Erythroblast (primary cell): ENCODE results near the gene FAM181A.

Experiments used
- DNase-seq, 2 experiments: peaks; one replicate each; lab custom pipeline; 2025; lab: John Stamatoyannopoulos, UW
- GATA1 ChIP-seq: IDR thresholded peaks from 2 replicates; pipeline ENCODE4 v1.6.1; 2011; ENCODE audit warnings: low read depth, mild to moderate bottlenecking, control low read depth, low read length, moderate library complexity
- POLR2A ChIP-seq: IDR thresholded peaks from 2 replicates; pipeline ENCODE4 v1.6.1; 2011; ENCODE audit warnings: mild to moderate bottlenecking, low read length

FAM181A gene

GRCh38 chr14:93976477-93977057 lies 49.4 kb downstream of the FAM181A start, which contains the start of gene ASB2:
ASB2 (minus strand) TSS chr14:93976570; CDS start chr14:93964539, 12,031 bp downstream.
- TF ChIP-seq POLR2A: no peak
- TF ChIP-seq GATA1: no peak
- DNase-seq: no peak

DNA sequence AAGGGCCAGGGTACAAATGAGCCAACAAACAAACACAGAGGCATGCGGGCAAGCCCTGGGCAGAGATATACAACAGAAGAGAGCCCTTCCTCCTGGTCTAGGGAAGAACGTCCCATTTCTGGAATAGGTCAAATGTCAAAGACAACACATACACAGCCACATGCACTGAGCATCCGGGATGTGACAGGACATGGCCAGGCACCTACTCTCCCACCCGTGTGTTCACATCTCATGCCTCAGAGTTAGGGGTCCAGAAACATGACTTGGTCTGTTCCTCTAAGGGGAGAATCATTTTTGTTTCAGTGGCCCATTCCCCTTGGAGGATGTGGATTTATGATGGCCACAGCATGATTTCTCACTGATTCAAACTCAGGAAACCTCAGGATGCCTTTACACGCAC lies 50.0 kb downstream of the FAM181A start:
- DNase-seq: no peak
- TF ChIP-seq POLR2A: no peak
- TF ChIP-seq GATA1: no peak

DNA sequence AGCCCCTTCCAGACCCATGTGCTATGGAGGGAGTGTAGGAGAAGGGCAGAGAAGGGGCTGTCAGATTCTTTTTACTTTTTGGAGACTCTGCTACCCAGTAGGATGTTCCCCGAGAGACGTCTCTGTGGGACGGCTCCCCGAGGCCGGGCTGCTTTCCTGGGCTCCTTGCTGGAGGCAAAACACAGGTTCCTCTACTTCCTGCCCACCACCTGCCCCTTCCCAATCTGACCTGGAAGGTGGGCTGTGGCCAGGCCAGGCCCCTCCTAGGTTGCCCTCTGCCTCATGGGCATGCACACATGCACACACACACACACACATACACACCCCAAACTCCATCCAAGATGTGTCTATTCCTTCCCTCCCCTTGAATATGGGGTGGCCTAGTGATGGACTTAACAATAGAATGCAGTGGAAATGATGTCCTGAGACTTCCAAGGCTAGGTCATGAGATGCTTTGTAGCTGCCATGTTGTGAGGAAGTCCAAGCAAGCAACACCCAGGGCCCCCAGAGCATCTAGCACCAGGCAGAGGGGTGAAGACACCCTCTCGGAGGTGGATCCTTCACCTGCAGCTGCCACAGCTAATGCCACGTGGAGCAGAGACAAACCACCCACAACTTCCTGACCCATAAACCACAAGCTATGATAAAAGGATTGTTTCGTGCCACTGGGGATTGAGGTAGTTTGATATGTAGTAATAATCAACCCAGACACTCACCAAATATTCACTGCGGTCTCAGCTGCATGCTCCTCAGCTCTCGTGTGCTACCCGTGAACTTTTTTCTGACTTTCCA lies 50.8 kb downstream of the FAM181A start:
- TF ChIP-seq POLR2A (no peak), GATA1 (no peak)
- no peak for DNase-seq

DNA sequence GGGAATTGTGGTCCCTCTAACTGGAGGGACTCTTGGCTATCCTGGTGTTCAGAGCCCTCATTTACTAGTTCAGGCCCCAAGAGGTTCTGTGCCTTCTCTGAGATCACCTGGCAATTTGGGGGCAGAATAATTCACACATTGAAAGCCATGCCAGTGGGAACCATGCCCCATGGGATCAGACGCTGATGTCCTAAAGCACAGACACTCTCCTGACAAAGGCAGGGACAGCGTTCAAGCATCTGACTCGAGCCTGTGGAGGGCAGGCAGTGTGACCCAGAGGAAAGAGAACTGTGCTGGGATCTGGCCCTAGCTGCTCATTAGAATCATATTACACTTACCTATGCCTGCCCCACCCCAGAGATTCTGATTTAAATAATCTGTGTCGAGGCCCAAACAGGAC lies 51.6 kb downstream of the FAM181A start:
- no peak for DNase-seq

More for the DNA sequence above, 51.6 kb downstream of the FAM181A start:
- no peak for TF ChIP-seq POLR2A
- TF ChIP-seq GATA1: no peak
